ENCODE measurements around the gene MS4A7.

The MS4A7 gene

DNA sequence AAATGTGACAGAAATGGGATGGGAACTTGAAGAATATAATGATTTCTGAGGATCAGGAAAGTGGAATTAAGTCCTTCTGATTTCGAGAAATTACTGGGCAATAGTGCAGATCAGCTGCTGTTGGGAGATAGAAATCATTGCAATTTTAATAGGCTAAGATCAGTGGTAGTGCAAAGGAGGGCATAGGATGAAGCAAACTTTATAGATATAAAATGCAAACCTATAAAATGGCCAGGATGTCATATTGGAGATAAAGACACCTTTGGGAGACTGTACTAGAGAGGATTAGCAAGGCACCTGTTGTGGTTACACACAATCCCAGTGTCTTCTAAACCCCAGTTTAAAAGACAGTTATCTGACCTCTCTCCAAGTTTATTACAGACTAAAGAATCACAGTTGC lies 6.5 kb upstream of the MS4A7 start:
- DNase-seq: no peak

DNA sequence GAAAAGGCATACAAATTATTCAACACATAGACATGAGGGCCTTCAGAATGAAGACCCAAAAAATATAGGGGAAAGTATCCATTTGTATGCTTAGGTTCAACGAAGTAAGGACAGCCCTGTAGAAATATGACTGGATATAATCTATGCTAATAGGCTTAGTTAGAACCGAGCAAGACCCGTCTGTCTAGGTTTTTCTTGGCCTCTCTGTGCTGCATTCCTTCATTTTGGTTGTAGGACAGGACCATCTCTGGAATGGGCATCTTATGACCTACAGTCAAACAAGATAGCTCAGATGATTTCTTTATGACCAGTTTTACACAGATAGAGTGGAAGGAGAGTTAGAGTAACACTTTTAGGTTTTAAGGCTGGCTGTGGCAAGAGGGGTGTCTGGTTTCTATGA lies 5.6 kb upstream of the MS4A7 start:
- DNase-seq: no peak

DNA sequence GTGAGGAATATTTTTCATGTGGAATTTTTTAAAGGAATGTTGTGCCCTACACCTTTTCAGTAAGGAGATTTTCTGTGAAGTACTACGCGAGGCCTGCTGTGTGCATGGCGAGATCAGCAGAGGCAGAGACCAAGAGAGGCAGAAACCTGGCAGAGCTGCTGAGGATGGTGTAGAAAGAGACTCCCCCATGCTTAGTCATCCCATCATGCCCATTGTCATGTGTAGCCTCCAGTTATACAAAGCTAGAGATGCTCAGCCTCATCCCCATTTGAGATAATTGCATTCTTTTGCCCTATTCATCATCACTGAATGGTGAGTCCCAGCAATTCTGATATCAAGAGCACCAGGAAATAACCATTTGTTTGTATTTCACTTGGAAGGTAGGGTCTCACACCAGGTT lies 3.0 kb upstream of the MS4A7 start:
- no peak for DNase-seq

DNA sequence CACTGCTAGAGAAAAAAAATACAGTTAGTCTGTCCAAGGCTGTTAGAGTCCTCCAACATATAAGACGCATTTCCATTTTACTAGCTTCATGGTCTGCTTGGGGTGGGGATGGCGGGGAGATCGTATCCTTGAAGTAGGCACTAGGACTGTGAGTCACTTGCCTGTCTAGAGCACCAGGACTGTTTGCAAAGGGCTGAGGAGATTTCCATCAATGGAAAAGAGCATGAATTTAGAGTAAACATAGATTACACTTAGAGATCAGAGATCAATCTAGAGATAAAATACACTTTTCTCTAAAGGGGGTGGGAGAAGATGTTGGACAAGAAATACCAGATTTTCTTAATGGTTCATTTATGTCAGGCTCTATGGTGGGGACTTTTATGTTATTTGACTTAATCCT lies 1.7 kb upstream of the MS4A7 start:
- no peak for DNase-seq

DNA sequence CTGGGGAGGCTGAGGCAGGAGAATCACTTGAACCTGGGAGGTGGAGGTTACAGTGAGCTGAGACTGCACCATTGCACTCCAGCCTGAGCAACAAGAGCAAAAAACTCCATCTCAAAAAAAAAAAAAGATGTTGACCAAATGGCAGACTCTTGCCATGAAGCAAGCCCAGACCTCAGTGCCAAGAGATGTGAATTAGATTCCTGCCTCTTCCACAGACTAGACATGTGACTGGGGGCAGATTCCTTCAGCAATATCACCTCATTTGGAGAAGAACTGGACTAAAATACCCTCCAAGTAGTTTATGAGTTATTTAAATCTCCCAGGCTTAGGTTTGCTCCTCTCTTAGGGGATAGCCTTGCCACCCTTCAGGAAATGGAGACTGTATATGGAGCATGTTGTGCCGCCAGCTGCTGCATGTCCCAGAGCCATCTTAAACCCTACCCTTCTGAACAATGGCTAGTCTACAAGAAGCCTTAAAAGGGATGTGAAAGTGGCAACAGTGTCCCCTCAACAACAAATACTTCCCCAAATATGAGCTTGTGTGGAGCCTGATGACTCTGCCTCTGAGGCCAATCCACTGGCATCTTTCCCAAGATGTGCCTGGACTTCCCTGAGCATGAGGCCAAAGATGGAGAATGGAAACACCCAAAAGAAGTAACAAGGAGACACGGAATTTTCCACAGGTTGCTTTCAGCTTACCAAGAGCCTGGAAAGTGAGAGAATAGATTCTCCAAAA lies 763 bp upstream of the MS4A7 start:
- DNase-seq: no peak

DNA sequence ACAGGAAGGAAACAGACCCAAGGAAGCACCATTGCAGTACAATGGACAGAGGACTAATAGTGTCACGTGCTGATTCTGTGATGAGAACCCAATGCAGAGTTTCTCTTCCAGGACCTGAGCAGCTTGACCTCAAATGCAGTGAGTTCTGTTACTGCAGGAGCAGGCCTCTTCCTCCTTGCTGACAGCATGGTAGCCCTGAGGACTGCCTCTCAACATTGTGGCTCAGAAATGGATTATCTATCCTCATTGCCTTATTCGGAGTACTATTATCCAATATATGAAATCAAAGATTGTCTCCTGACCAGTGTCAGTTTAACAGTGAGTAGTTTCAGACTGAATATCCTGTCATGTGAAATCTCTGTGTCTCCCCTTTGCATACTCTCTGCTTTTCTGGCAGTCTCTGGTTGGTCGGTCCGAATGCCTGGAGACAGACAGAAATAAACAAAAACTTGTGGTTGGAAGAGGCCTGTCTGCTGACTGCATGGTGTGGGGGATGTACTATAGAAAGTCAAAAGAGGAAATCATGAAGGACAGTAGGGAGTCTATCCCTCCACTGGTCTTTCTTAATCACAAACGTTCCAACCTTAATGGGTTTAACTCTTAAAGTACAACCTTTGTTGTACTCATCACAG lies 11.1 kb downstream of the MS4A7 start:
- DNase-seq: no peak

DNA sequence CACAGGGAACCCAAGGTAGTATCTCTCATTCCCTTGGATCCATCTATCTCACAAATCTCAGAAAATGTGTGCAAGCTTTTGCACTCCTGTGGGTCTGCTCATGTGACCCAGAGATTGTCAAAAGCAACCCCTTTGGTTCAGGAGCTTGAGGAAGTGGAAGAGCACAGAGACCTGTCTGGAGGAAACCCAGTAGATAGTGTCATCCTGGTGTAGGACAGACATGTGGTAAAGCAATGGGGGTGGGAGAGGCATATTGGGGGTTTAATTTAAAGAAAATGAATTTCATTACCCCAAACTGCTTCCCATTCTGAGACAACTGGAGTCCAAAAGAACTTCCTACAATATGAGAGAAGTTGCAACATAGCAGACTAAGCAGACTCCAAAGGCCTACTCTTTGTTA lies 12.1 kb downstream of the MS4A7 start:
- no peak for DNase-seq

DNA sequence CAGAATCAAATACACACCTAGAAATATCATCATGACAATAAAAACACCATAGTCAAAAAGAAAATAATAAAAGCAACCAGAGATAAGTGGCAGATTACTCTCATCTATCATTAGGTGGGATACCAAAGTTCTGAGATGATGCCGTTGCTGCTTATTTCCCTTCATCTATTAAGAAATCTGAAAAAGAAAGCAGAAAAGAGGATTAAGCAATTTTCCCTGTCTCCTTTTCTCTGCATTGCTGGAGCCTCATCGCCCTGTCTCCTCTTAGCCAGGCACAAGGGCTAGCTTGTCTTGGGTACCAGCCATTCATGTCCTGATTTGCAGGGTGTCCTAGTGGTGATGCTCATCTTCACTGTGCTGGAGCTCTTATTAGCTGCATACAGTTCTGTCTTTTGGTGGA lies 14.0 kb downstream of the MS4A7 start:
- DNase-seq: no peak

DNA sequence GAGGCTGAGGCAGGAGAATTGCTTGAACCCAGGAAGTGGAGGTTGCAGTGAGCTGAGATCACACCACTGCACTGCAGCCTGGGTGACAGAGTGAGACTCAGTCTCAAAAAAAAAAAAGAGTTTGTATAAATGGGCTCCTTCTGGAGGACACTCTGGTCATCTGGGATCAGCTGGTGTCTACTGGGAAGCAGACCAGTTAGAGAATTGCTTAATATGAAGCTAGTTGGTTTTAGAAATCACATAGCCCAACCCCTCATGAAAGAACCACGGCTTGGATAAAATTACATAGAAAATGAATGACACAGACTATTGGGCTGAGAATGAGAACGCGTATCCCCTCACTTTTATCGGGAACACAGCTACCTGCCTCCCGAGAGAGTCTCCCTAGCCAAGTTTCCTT lies 14.7 kb downstream of the MS4A7 start:
- no peak for DNase-seq

DNA sequence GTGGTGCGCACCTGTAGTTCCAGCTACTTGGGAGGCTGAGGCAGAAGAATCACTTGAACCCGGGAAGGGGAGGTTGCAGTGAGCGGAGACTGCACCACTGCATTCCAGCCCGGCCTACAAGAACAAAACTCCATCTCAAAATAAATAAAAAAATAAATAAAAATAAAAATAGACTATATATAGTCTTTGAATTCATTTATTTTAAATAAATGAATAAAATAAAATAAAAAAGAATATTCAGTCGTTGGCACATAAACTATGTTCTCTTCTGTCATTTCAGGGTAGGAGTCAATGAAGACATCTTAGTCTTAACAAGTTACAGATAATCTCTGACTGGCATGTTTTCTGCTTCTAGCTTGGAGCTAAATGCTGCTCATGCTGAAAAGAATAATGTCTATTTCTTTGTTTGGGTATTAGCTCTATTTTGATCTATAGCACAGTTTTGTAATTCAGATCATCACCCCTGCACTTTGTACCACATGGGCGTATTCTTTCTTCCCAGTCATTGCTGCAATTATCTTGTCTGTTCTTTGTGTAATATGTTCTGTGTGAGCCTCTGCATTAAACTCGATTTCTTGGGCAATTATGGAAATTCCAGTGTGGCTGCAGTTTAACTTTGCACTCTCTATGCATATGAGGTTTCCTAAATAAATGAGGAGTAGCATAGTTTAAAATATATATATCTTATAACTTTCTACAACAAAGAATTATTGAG lies 16.5 kb downstream of the MS4A7 start:
- DNase-seq: no peak

DNA sequence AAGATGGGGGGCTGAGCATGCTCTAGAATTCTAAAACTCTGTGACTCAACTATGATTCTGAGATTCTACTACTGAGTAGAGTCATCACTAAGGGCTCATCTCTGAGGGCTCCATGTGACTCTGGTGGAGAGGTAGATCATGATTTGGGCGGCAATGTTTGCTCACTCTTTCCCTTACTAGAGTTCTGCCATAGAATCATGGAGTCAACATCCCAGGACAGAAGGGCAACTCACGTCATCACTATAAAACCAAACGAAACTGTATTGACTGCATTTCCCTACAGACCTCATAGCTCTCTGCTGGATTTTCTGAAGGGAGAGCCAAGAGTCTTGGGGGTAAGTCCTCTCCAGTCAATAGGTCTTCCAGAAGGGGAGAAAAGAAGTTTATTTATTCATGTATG lies 18.1 kb downstream of the MS4A7 start, which contains the start of gene MS4A14:
Gene MS4A14 (plus strand): TSS at position 78 of the 400 bp plus-strand sequence. CDS start 120 bp downstream, at position 198.
- no peak for DNase-seq

DNA sequence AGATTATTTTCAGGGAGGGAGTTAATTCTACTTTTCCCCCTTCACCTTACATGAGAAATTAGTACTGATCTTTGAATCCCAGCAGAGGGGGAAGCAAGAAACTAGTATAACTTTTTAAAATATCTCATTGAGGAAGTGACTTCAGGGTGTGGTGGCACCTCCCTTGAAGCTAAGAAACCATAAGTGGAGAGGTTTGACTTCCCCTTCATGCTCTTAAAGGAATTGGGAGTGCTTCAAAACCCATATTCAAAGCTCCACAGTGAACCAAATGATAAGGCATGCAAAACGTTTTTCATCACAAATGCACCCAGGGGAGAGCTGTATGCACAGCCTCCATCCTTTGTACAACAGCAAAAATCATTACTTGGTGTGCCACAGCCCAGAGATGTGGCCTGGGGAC lies 18.5 kb downstream of the MS4A7 start:
- no peak for DNase-seq

DNA sequence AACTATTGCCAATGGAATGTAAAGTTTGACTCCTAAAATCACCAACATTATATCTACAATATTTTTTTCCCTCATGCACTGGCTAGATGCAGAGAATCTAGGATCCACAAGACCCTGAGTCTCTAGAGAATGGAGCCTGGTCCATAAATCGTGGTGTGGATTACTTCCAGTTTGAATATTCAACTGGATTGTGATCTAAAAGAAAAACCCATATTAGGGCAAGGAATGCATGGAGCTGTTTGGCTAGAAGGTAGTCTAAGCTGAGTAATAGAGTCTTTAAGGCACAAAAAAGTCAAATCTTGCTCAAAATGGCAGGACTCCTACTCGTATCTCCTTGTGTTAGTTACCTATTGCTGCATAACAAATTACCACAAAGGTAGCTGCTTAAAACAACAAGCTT lies 41.7 kb downstream of the MS4A7 start:
- DNase-seq: no peak

DNA sequence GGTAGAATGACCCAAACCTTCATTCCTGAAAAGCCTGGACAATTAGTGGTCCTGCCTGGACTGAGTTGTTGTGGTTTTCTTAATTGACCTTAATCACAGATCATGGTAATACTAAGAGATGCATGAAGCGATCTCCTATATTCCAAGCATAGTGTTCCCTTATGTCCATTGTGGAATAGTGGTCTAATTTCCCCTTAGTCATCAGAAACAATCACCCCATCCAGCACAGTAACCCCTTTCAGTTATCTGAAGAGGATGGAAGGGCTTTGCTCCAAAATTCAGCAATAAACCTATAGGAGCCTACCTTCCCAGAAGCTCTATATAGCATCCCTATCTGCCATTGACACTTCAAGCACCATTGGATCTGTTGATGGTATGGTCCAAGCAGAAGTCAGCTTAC lies 44.3 kb downstream of the MS4A7 start:
- DNase-seq: no peak

DNA sequence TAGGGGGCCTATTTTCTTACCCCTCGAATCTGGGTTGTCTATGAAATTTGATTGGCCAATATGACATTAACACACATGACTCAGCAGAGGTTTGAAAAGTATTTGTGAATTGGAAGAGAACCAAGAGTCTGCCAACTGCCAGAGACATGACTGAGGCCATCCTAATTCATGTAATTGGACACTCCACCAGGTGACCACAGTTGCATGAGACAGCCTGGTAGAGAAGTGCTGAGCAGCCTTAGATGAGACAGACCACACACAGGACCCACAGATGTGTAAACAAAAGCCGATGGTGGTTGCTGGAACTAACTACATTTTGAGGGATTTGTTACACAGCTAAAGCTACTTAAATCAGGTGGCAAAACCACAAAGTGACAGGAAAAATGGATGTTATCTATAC lies 50.2 kb downstream of the MS4A7 start:
- no peak for DNase-seq

DNA sequence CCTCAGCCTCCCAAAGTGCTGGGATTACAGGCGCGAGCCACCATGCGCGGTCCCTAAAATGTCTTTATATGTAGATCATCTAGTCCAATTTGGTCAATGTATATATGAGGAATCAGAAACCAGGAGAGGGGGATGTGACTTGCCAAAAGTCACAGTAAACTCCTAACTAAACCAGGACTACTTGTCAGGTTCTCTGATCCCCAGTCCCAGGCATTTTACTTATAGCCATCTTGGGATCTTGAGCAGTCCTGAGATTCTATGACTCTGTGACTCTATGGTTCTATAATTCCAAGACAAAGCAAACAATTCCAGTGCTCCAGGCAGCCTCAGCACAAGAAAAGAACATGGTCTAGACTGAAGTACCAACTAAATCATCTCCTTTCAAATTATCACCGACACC lies 50.9 kb downstream of the MS4A7 start, which contains the start of gene MS4A5:
Gene MS4A5 (plus strand): TSS at position 301 of the 400 bp plus-strand sequence. CDS start 103 bp downstream, outside the sequence.
- DNase-seq: no peak

DNA sequence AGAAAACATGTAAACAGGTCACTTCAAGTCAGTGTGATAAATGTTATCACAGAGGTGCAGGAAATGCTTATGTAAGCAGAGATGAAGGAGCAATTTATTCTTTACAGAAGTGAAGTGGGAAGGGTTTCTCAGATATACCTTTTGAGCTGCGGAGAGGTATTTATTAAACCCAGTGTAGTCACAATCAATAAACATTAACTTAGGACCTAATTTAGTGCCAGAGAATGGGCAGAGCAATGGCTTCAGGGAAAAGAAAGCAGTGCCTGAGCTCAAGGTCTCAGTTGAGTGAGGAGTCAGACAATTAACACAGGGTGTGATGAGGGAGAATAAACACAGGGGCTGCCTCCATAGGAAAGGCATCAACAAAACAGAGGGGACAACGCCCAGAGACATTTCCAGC lies 52.9 kb downstream of the MS4A7 start:
- DNase-seq: no peak

DNA sequence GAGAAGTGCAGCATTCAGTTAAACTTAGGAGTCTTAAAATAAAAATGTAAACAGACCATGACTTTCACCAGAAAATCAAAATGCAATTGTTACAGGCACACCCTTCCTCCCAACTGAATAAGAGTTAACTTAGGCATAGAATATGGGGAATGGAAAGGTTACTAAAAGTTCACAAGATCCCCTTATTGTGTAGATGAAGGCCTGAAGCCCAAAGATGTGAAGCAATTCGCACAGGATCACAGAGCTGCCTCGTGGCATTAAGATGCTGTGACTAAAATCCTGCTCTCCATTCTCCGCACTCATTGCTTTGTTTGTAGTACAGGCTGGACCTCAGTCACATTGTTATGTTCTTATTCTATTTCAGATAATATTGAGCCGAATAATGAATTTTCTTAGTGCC lies 55.1 kb downstream of the MS4A7 start:
- no peak for DNase-seq

All from T1000 (cell line).